ENCODE measurements around the gene RING1.

Gene RING1

GRCh38 chr6:33161354-33162331, 46.7 kb upstream of the RING1 start:
- Histone ChIP-seq H3K4me3 (replicated peaks; ENCODE audit: insufficient read depth, low read length) (peak overlapping the region; percentile 41), H3K27ac (replicated peaks) (no peak overlapping the region), H3K27me3 (ENCODE audit: insufficient read depth, poor library complexity, severe bottlenecking) (no peaks in the 10 kb centered on the region)
- peak; percentile 60 to 71 for DNase-seq (ENCODE audit: low read depth in 1 of 2, low spot score in 1 of 2)
- TF ChIP-seq POLR2AphosphoS5 (IDR thresholded peaks at IDR 0.05; ENCODE audit: low read depth) (0 out of 2 replicates have a peak, but pooled peaks have one; percentile 28), GABPA (IDR thresholded peaks at IDR 0.05; ENCODE audit: low read depth) (no peak), SPI1 (IDR thresholded peaks at IDR 0.05; ENCODE audit: borderline replicate concordance, low read depth) (no peak)
- TF ChIP-seq, protein P1, sequence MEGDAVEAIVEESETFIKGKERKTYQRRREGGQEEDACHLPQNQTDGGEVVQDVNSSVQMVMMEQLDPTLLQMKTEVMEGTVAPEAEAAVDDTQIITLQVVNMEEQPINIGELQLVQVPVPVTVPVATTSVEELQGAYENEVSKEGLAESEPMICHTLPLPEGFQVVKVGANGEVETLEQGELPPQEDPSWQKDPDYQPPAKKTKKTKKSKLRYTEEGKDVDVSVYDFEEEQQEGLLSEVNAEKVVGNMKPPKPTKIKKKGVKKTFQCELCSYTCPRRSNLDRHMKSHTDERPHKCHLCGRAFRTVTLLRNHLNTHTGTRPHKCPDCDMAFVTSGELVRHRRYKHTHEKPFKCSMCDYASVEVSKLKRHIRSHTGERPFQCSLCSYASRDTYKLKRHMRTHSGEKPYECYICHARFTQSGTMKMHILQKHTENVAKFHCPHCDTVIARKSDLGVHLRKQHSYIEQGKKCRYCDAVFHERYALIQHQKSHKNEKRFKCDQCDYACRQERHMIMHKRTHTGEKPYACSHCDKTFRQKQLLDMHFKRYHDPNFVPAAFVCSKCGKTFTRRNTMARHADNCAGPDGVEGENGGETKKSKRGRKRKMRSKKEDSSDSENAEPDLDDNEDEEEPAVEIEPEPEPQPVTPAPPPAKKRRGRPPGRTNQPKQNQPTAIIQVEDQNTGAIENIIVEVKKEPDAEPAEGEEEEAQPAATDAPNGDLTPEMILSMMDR (IDR thresholded peaks at IDR 0.05; ENCODE audit: insufficient read depth, low read length): peak; percentile 77

DNA sequence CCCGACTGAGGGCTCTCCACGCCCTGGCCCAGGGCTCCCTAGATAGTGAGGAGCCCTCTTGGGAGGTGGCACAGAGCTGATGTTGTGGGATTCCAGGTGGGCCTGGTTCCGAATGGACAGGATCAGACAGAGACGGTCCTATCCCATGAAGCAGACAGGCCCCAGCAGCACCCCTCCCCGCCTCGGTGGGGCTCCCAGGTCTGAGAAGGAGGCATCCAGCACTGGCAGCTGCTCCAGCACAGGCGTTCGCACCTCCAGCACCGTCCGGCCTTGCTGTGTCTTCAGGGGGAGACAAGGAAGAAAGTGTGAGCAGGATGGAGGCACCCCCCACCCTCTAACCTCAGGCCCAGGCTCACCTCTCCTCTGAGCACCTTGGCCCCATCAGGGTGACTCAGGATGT, 44.8 kb upstream of the RING1 start:
- Histone ChIP-seq H3K27me3 (ENCODE audit: insufficient read depth, poor library complexity, severe bottlenecking) (no peaks in the 10 kb centered on the region), H3K27ac (replicated peaks) (no peak overlapping the region), H3K4me3 (replicated peaks; ENCODE audit: insufficient read depth, low read length) (no peak overlapping the region)
- no peak for DNase-seq (ENCODE audit: low read depth in 1 of 2, low spot score in 1 of 2)
- TF ChIP-seq POLR2AphosphoS5 (IDR thresholded peaks at IDR 0.05; ENCODE audit: low read depth): no peak
- TF ChIP-seq SPI1 (IDR thresholded peaks at IDR 0.05; ENCODE audit: borderline replicate concordance, low read depth): no peak
- TF ChIP-seq, protein P1 (IDR thresholded peaks at IDR 0.05; ENCODE audit: insufficient read depth, low read length): no peak

- TF ChIP-seq SPI1 (IDR thresholded peaks at IDR 0.05; ENCODE audit: borderline replicate concordance, low read depth) (no peak), GABPA (IDR thresholded peaks at IDR 0.05; ENCODE audit: low read depth) (no peak), REST (IDR thresholded peaks at IDR 0.05; ENCODE audit: insufficient replicate concordance, low read depth) (no peak), POLR2AphosphoS5 (IDR thresholded peaks at IDR 0.05; ENCODE audit: low read depth) (no peak)
- TF ChIP-seq, protein P1 (IDR thresholded peaks at IDR 0.05; ENCODE audit: insufficient read depth, low read length): no peak
- DNase-seq (ENCODE audit: low read depth in 1 of 2, low spot score in 1 of 2): no peak
- no peaks in the 10 kb centered on the region for H3K27me3 ChIP-seq (ENCODE audit: insufficient read depth, poor library complexity, severe bottlenecking)
- no peak overlapping the region for H3K27ac ChIP-seq (replicated peaks)
- H3K4me3 ChIP-seq (replicated peaks; ENCODE audit: insufficient read depth, low read length): no peak overlapping the region
Observed at GRCh38 chr6:33164176-33164575, 44.1 kb upstream of the RING1 start.

- H3K27me3 ChIP-seq (ENCODE audit: insufficient read depth, poor library complexity, severe bottlenecking): no peaks in the 10 kb centered on the region
- no peak for DNase-seq (ENCODE audit: low read depth in 1 of 2, low spot score in 1 of 2)
- no peak overlapping the region for H3K4me3 ChIP-seq (replicated peaks; ENCODE audit: insufficient read depth, low read length)
- H3K27ac ChIP-seq (replicated peaks): no peak overlapping the region
- TF ChIP-seq SPI1 (IDR thresholded peaks at IDR 0.05; ENCODE audit: borderline replicate concordance, low read depth) (no peak), POLR2AphosphoS5 (IDR thresholded peaks at IDR 0.05; ENCODE audit: low read depth) (no peak), REST (IDR thresholded peaks at IDR 0.05; ENCODE audit: insufficient replicate concordance, low read depth) (no peak), GABPA (IDR thresholded peaks at IDR 0.05; ENCODE audit: low read depth) (no peak)
- TF ChIP-seq, protein P1 (IDR thresholded peaks at IDR 0.05; ENCODE audit: insufficient read depth, low read length): no peak
Observed at GRCh38 chr6:33164665-33165373, 43.5 kb upstream of the RING1 start.

Data from HL-60 (cell line).